Measurements from ENCODE around the gene MBD1.
A peak's percentile ranks its signal among the peaks of the same experiment; 100 is the strongest.

The MBD1 gene

GRCh38 chr18:50298443-50299284 lies 17.3 kb upstream of the MBD1 start:
- peak overlapping the region in 1 of 2 experiments; percentile 85 for H3K4me3 ChIP-seq (ENCODE audit: insufficient read depth in 1 of 2, low read depth in 1 of 2, low read length in 2 of 2)
- H3K14ac ChIP-seq (ENCODE audit: low read length in 2 of 2): no peak overlapping the region
- H2BK120ac ChIP-seq (ENCODE audit: low read depth, low read length): no peak overlapping the region
- no peak overlapping the region for H2BK15ac ChIP-seq (ENCODE audit: low read depth, poor library complexity, severe bottlenecking)
- no peak overlapping the region for H2AFZ ChIP-seq (ENCODE audit: low read depth, low read length)
- H3K27me3 ChIP-seq (ENCODE audit: control insufficient read depth in 1 of 2, insufficient read depth in 1 of 2, low read length in 2 of 2): peaks cover 5 to 33% of the 10 kb centered on the region in 2 experiments
- WGBS: 84% methylated on average over 44 of the region's 49 CpGs
- H2BK12ac ChIP-seq (ENCODE audit: low read length in 2 of 2): no peak overlapping the region
- H3K27ac ChIP-seq (ENCODE audit: low read length, poor library complexity, severe bottlenecking): no peak overlapping the region
- no peak for DNase-seq
- no peak overlapping the region for H3K23ac ChIP-seq (ENCODE audit: low read length in 2 of 2)
- H3K4me2 ChIP-seq (ENCODE audit: low read length, poor library complexity, severe bottlenecking): no peak overlapping the region
- H3K4ac ChIP-seq (ENCODE audit: low read depth in 1 of 2, low read length in 2 of 2): no peak overlapping the region
- no peaks in the 10 kb centered on the region for H3K9me3 ChIP-seq (ENCODE audit: control insufficient read depth, low read length)
- no peaks in the 10 kb centered on the region for H3K36me3 ChIP-seq (ENCODE audit: control insufficient read depth in 1 of 2, insufficient read depth in 2 of 2, low read depth in 1 of 2, low read length in 2 of 2)
- H3K9ac ChIP-seq (ENCODE audit: low read length): peak overlapping the region; percentile 80
- no peaks in the 10 kb centered on the region for H3K79me1 ChIP-seq (replicated peaks; ENCODE audit: low read length, poor library complexity, severe bottlenecking)
- no peak overlapping the region for H2BK5ac ChIP-seq (ENCODE audit: low read depth, low read length, poor library complexity, severe bottlenecking)
- H4K8ac ChIP-seq (ENCODE audit: low read length): no peak overlapping the region
- no peak overlapping the region for H2AK5ac ChIP-seq (ENCODE audit: low read length, severe bottlenecking)
- no peak overlapping the region for H3K18ac ChIP-seq (ENCODE audit: low read depth in 1 of 2, low read length in 2 of 2)
- no peaks in the 10 kb centered on the region for H3K4me1 ChIP-seq (ENCODE audit: control insufficient read depth, insufficient read depth, low read depth, low read length)
- peak overlapping the region; percentile 39 for H4K91ac ChIP-seq (ENCODE audit: low read length)

- Histone ChIP-seq H3K4ac (ENCODE audit: low read depth in 1 of 2, low read length in 2 of 2) (no peak overlapping the region), H2BK5ac (ENCODE audit: low read depth, low read length, poor library complexity, severe bottlenecking) (no peak overlapping the region), H3K4me3 (ENCODE audit: insufficient read depth in 1 of 2, low read depth in 1 of 2, low read length in 2 of 2) (peak overlapping the region in 1 of 2 experiments; percentile 85), H2AK5ac (ENCODE audit: low read length, severe bottlenecking) (no peak overlapping the region), H3K9me3 (ENCODE audit: control insufficient read depth, low read length) (no peaks in the 10 kb centered on the region), H3K79me1 (replicated peaks; ENCODE audit: low read length, poor library complexity, severe bottlenecking) (no peaks in the 10 kb centered on the region), H3K4me1 (ENCODE audit: control insufficient read depth, insufficient read depth, low read depth, low read length) (no peaks in the 10 kb centered on the region), H2AFZ (ENCODE audit: low read depth, low read length) (peak overlapping the region; percentile 60), H3K27ac (ENCODE audit: low read length, poor library complexity, severe bottlenecking) (no peak overlapping the region), H4K8ac (ENCODE audit: low read length) (peak overlapping the region; percentile 61), H2BK15ac (ENCODE audit: low read depth, poor library complexity, severe bottlenecking) (no peak overlapping the region), H3K27me3 (ENCODE audit: control insufficient read depth in 1 of 2, insufficient read depth in 1 of 2, low read length in 2 of 2) (peaks cover 5 to 30% of the 10 kb centered on the region in 2 experiments), H3K14ac (ENCODE audit: low read length in 2 of 2) (no peak overlapping the region), H3K18ac (ENCODE audit: low read depth in 1 of 2, low read length in 2 of 2) (no peak overlapping the region), H3K9ac (ENCODE audit: low read length) (peak overlapping the region; percentile 80), H2BK12ac (ENCODE audit: low read length in 2 of 2) (no peak overlapping the region), H2BK120ac (ENCODE audit: low read depth, low read length) (no peak overlapping the region), H3K36me3 (ENCODE audit: control insufficient read depth in 1 of 2, insufficient read depth in 2 of 2, low read depth in 1 of 2, low read length in 2 of 2) (no peaks in the 10 kb centered on the region), H4K91ac (ENCODE audit: low read length) (no peak overlapping the region), H3K23ac (ENCODE audit: low read length in 2 of 2) (no peak overlapping the region), H3K4me2 (ENCODE audit: low read length, poor library complexity, severe bottlenecking) (no peak overlapping the region)
- 53% methylated on average over 28 of the region's 28 CpGs for WGBS
- peak; percentile 43 for DNase-seq
Observed at GRCh38 chr18:50297621-50298442, 16.5 kb upstream of the MBD1 start.

- no peak overlapping the region for H3K4ac ChIP-seq (ENCODE audit: low read depth in 1 of 2, low read length in 2 of 2)
- H3K27ac ChIP-seq (ENCODE audit: low read length, poor library complexity, severe bottlenecking): no peak overlapping the region
- no peaks in the 10 kb centered on the region for H3K79me1 ChIP-seq (replicated peaks; ENCODE audit: low read length, poor library complexity, severe bottlenecking)
- WGBS: 94% methylated on average over 1 of the region's 1 CpG
- peaks cover 0 to 11% of the 10 kb centered on the region in 2 experiments for H3K27me3 ChIP-seq (ENCODE audit: control insufficient read depth in 1 of 2, insufficient read depth in 1 of 2, low read length in 2 of 2)
- H4K91ac ChIP-seq (ENCODE audit: low read length): no peak overlapping the region
- no peak for DNase-seq
- no peak overlapping the region for H2BK5ac ChIP-seq (ENCODE audit: low read depth, low read length, poor library complexity, severe bottlenecking)
- no peak overlapping the region for H4K8ac ChIP-seq (ENCODE audit: low read length)
- H2BK12ac ChIP-seq (ENCODE audit: low read length in 2 of 2): no peak overlapping the region
- no peak overlapping the region for H2AFZ ChIP-seq (ENCODE audit: low read depth, low read length)
- no peak overlapping the region for H3K4me3 ChIP-seq (ENCODE audit: insufficient read depth in 1 of 2, low read depth in 1 of 2, low read length in 2 of 2)
- H2BK120ac ChIP-seq (ENCODE audit: low read depth, low read length): no peak overlapping the region
- no peaks in the 10 kb centered on the region for H3K9me3 ChIP-seq (ENCODE audit: control insufficient read depth, low read length)
- no peak overlapping the region for H3K14ac ChIP-seq (ENCODE audit: low read length in 2 of 2)
- no peak overlapping the region for H2BK15ac ChIP-seq (ENCODE audit: low read depth, poor library complexity, severe bottlenecking)
- no peak overlapping the region for H3K4me2 ChIP-seq (ENCODE audit: low read length, poor library complexity, severe bottlenecking)
- no peaks in the 10 kb centered on the region for H3K36me3 ChIP-seq (ENCODE audit: control insufficient read depth in 1 of 2, insufficient read depth in 2 of 2, low read depth in 1 of 2, low read length in 2 of 2)
- H3K23ac ChIP-seq (ENCODE audit: low read length in 2 of 2): no peak overlapping the region
- H3K9ac ChIP-seq (ENCODE audit: low read length): no peak overlapping the region
- no peak overlapping the region for H3K18ac ChIP-seq (ENCODE audit: low read depth in 1 of 2, low read length in 2 of 2)
- no peak overlapping the region for H2AK5ac ChIP-seq (ENCODE audit: low read length, severe bottlenecking)
- H3K4me1 ChIP-seq (ENCODE audit: control insufficient read depth, insufficient read depth, low read depth, low read length): no peaks in the 10 kb centered on the region
Observed at GRCh38 chr18:50293039-50293438, 11.7 kb upstream of the MBD1 start.

- H3K36me3 ChIP-seq (ENCODE audit: control insufficient read depth in 1 of 2, insufficient read depth in 2 of 2, low read depth in 1 of 2, low read length in 2 of 2): peaks cover 14 to 22% of the 10 kb centered on the region in 2 experiments
- H2BK12ac ChIP-seq (ENCODE audit: low read length in 2 of 2): no peak overlapping the region
- H3K18ac ChIP-seq (ENCODE audit: low read depth in 1 of 2, low read length in 2 of 2): no peak overlapping the region
- H3K4me2 ChIP-seq (ENCODE audit: low read length, poor library complexity, severe bottlenecking): no peak overlapping the region
- H3K4me1 ChIP-seq (ENCODE audit: control insufficient read depth, insufficient read depth, low read depth, low read length): peaks cover 15% of the 10 kb centered on the region
- H2AK5ac ChIP-seq (ENCODE audit: low read length, severe bottlenecking): no peak overlapping the region
- no peak overlapping the region for H2BK120ac ChIP-seq (ENCODE audit: low read depth, low read length)
- H2AFZ ChIP-seq (ENCODE audit: low read depth, low read length): no peak overlapping the region
- H3K4ac ChIP-seq (ENCODE audit: low read depth in 1 of 2, low read length in 2 of 2): no peak overlapping the region
- DNase-seq: no peak
- H3K9me3 ChIP-seq (ENCODE audit: control insufficient read depth, low read length): no peaks in the 10 kb centered on the region
- H3K27ac ChIP-seq (ENCODE audit: low read length, poor library complexity, severe bottlenecking): no peak overlapping the region
- no peak overlapping the region for H3K23ac ChIP-seq (ENCODE audit: low read length in 2 of 2)
- 93% methylated on average over 4 of the region's 4 CpGs for WGBS
- no peak overlapping the region for H3K14ac ChIP-seq (ENCODE audit: low read length in 2 of 2)
- H3K4me3 ChIP-seq (ENCODE audit: insufficient read depth in 1 of 2, low read depth in 1 of 2, low read length in 2 of 2): no peak overlapping the region
- H2BK5ac ChIP-seq (ENCODE audit: low read depth, low read length, poor library complexity, severe bottlenecking): no peak overlapping the region
- H3K79me1 ChIP-seq (replicated peaks; ENCODE audit: low read length, poor library complexity, severe bottlenecking): peaks cover 24% of the 10 kb centered on the region
- no peak overlapping the region for H4K8ac ChIP-seq (ENCODE audit: low read length)
- no peak overlapping the region for H4K91ac ChIP-seq (ENCODE audit: low read length)
- H2BK15ac ChIP-seq (ENCODE audit: low read depth, poor library complexity, severe bottlenecking): no peak overlapping the region
- no peak overlapping the region for H3K9ac ChIP-seq (ENCODE audit: low read length)
- H3K27me3 ChIP-seq (ENCODE audit: control insufficient read depth in 1 of 2, insufficient read depth in 1 of 2, low read length in 2 of 2): peaks cover 0 to 6% of the 10 kb centered on the region in 2 experiments
Observed at GRCh38 chr18:50289108-50289443, 7.8 kb upstream of the MBD1 start.

All from mesenchymal stem cell (in vitro differentiated cells and primary cell).